ENCODE data around the gene LCE1F. TPM values are rescaled to one million over a fixed set of nuclear protein-coding genes. Genes with fewer than 3 reads are reported as not detected.

LCE1F gene
- total RNA-seq, 1 experiment from 2014 or later: not detected

DNA sequence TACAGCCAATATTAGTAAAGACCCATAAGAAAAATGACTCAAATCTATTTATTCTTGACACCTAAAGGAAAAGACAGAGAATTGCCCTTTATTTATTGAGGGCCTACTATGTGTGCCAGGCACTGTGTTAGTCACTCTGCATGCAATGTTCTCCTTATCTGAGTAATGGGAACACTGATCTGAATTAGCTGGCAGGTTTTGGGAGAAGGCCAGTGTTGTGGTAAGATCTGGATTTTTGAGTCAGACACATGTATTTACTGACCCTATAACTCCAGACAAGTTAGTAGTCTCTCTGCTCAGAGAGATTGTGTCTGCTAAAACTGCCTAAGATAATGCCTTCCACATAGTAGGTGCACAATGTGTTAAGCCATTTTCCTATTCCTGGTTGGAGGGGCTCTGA lies 49.7 kb upstream of the LCE1F start (continued):
- TF ChIP-seq ELF1 (IDR thresholded peaks at IDR 0.05; ENCODE audit: borderline replicate concordance, low read depth): no peak

GRCh38 chr1:152728986-152729385 lies 46.0 kb upstream of the LCE1F start:
- Histone ChIP-seq H2AFZ (ENCODE audit: low read depth, low read length, poor library complexity, severe bottlenecking) (no peak overlapping the region), H3K4me3 (replicated peaks in 1 of 2; ENCODE audit: low read depth in 1 of 2, low read length in 2 of 2) (no peak overlapping the region), H3K27ac (ENCODE audit: low read depth, low read length) (no peak overlapping the region), H3K4me2 (ENCODE audit: low read length) (no peak overlapping the region), H3K27me3 (ENCODE audit: insufficient read depth, low read length) (peaks cover 34% of the 10 kb centered on the region), H3K9me2 (ENCODE audit: insufficient read depth) (no peaks in the 10 kb centered on the region), H3K4me1 (ENCODE audit: control insufficient read depth in 1 of 2, insufficient read depth in 2 of 2, low read length in 2 of 2) (no peaks in the 10 kb centered on the region), H3K36me3 (ENCODE audit: control insufficient read depth in 1 of 2, insufficient read depth in 2 of 2, low read length in 2 of 2) (no peaks in the 10 kb centered on the region), H3K9ac (ENCODE audit: low read length) (no peak overlapping the region), H3K79me2 (ENCODE audit: insufficient read depth, low read length) (no peaks in the 10 kb centered on the region), H3K9me3 (ENCODE audit: control insufficient read depth in 1 of 2, insufficient read depth in 1 of 2, low read depth in 1 of 2, low read length in 2 of 2) (no peaks in the 10 kb centered on the region), H4K20me1 (ENCODE audit: insufficient read depth) (no peaks in the 10 kb centered on the region)
- ChIA-PET CTCF (no interaction called here), RAD21 (ENCODE audit: low non-redundant PET in 1 of 2, low total read pairs in 2 of 2, uncharacterized antibody in 2 of 2, unreplicated experiment in 2 of 2) (no interaction called here), POLR2A (no interaction called here)
- intact Hi-C loops (cut with micrococcal nuclease): no loop called here
- DNase-seq (ENCODE audit: low read depth, low spot score) (no peak), ATAC-seq (no peak)
- BruUV-seq (replicated peaks): no TSS peak
- TF ChIP-seq ATF3 (IDR thresholded peaks at IDR 0.05) (no peak), SP1 (IDR thresholded peaks at IDR 0.05; ENCODE audit: low read depth) (no peak), FOSL1 (IDR thresholded peaks at IDR 0.05; ENCODE audit: low read depth) (no peak), JUND (IDR thresholded peaks at IDR 0.05) (no peak), EZH2phosphoT487 (IDR thresholded peaks at IDR 0.05; ENCODE audit: borderline replicate concordance) (no peak), MAX (IDR thresholded peaks at IDR 0.05) (no peak), TCF7L2 (IDR thresholded peaks at IDR 0.05; ENCODE audit: borderline replicate concordance, extremely low read depth, insufficient read depth, insufficient read length) (no peak), CTCF (IDR thresholded peaks at IDR 0.05 in 2 of 3, conservative IDR thresholded peaks at IDR 0.05 in 1 of 3; ENCODE audit: borderline replicate concordance in 1 of 3, insufficient read depth in 1 of 3, low read depth in 2 of 3, low read length in 2 of 3) (no peak), SIN3A (IDR thresholded peaks at IDR 0.05; ENCODE audit: low read depth) (no peak), ELF1 (IDR thresholded peaks at IDR 0.05; ENCODE audit: borderline replicate concordance, low read depth) (no peak), EZH2 (IDR thresholded peaks at IDR 0.05) (no peak), POLR2A (IDR thresholded peaks at IDR 0.05; ENCODE audit: borderline replicate concordance, extremely low read depth, insufficient read depth, insufficient read length) (no peak), CEBPB (IDR thresholded peaks at IDR 0.05; ENCODE audit: low read depth) (no peak)
- TF ChIP-seq, protein P1, sequence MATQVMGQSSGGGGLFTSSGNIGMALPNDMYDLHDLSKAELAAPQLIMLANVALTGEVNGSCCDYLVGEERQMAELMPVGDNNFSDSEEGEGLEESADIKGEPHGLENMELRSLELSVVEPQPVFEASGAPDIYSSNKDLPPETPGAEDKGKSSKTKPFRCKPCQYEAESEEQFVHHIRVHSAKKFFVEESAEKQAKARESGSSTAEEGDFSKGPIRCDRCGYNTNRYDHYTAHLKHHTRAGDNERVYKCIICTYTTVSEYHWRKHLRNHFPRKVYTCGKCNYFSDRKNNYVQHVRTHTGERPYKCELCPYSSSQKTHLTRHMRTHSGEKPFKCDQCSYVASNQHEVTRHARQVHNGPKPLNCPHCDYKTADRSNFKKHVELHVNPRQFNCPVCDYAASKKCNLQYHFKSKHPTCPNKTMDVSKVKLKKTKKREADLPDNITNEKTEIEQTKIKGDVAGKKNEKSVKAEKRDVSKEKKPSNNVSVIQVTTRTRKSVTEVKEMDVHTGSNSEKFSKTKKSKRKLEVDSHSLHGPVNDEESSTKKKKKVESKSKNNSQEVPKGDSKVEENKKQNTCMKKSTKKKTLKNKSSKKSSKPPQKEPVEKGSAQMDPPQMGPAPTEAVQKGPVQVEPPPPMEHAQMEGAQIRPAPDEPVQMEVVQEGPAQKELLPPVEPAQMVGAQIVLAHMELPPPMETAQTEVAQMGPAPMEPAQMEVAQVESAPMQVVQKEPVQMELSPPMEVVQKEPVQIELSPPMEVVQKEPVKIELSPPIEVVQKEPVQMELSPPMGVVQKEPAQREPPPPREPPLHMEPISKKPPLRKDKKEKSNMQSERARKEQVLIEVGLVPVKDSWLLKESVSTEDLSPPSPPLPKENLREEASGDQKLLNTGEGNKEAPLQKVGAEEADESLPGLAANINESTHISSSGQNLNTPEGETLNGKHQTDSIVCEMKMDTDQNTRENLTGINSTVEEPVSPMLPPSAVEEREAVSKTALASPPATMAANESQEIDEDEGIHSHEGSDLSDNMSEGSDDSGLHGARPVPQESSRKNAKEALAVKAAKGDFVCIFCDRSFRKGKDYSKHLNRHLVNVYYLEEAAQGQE (IDR thresholded peaks at IDR 0.05; ENCODE audit: low read depth): no peak
